HCT116 (cell line): ENCODE data around the gene FA2H. TPM values are rescaled to one million over a fixed set of nuclear protein-coding genes. Genes with fewer than 3 reads are reported as not detected.

Source experiments
- ATAC-seq: fragments of 200-7000 bp; cut with Tn5 transposase; 2 replicates; pipeline ENCODE4 v1.9.1; 2020; ENCODE audit warnings: mild to moderate bottlenecking, moderate library complexity
- BruUV-seq: library from RNA; stranded (reverse); fragments of 400-500 nt; replicated peaks from 2 replicates; lab custom pipeline; 2021; lab: Mats Ljungman, UMichigan
- CTCF ChIA-PET: fragments of 300-600 bp; sonication (Branson Sonifier 250); formaldehyde crosslinking; loops from one replicate; lab custom pipeline; 2021; ENCODE audit warnings: antibody characterized with exemption; lab: Charles Lee
- POLR2A ChIA-PET: fragments of 300-600, 350-600 bp; sonication (Branson Sonifier 250); formaldehyde crosslinking; loops from one replicate; lab custom pipeline; 2021; ENCODE audit warnings: antibody characterized with exemption; lab: Charles Lee
- RAD21 ChIA-PET, 2 experiments: fragments of 300-600 bp; sonication (Branson Sonifier 250); formaldehyde crosslinking; loops; one replicate each; lab custom pipeline; 2023; ENCODE audit warnings: low total read pairs in 2 of 2; ENCODE audit not compliant: uncharacterized antibody in 2 of 2, unreplicated experiment in 2 of 2, low non-redundant PET in 1 of 2; lab: Charles Lee
- DNase-seq: peaks from one replicate; pipeline ENCODE4 v3.0.0-alpha.2; 2010; ENCODE audit warnings: low read depth, low spot score
- H2AFZ ChIP-seq: fragments of 200-600 bp; shearing (Covaris generic), sonication (generic); 2 replicates; pipeline ENCODE4 v1.6.1; 2017; ENCODE audit warnings: low read depth, mixed run types, mixed read lengths, antibody characterized with exemption, low read length; ENCODE audit not compliant: poor library complexity, severe bottlenecking
- H3K27ac ChIP-seq: 2 replicates; pipeline ENCODE4 v1.5.1; 2012; ENCODE audit warnings: low read depth, low read length
- H3K27me3 ChIP-seq: fragments of 200-600 bp; sonication (generic); 2 replicates; pipeline ENCODE4 v1.6.1; 2016; ENCODE audit warnings: mixed run types, low read length, mixed read lengths; ENCODE audit not compliant: insufficient read depth
- H3K36me3 ChIP-seq, 2 experiments: fragments of 200-500 bp in 1 of 2; fragments of 200-600 bp in 1 of 2; sonication (Bioruptor generic) in 1 of 2; sonication (generic) in 1 of 2; 2 replicates each; pipeline versions ENCODE4 v1.5.1 to v1.6.1; 2014 to 2016; ENCODE audit warnings: low read length in 2 of 2, inconsistent platforms in 1 of 2, mixed read lengths in 1 of 2, mixed run types in 1 of 2; ENCODE audit not compliant: insufficient read depth in 2 of 2, control insufficient read depth in 1 of 2
- H3K4me1 ChIP-seq, 2 experiments: fragments of 200-600 bp in 1 of 2; sonication (generic) in 1 of 2; 2 replicates each; pipeline versions ENCODE4 v1.5.1 to v1.6.1; 2012 to 2017; ENCODE audit warnings: low read length in 2 of 2, inconsistent platforms in 1 of 2, mild to moderate bottlenecking in 1 of 2, mixed read lengths in 1 of 2, mixed run types in 1 of 2, moderate library complexity in 1 of 2; ENCODE audit not compliant: insufficient read depth in 2 of 2, control insufficient read depth in 1 of 2
- H3K4me2 ChIP-seq: fragments of 200-600 bp; sonication (generic); 2 replicates; pipeline ENCODE4 v1.6.1; 2017; ENCODE audit warnings: mixed run types, low read length, mixed read lengths
- H3K4me3 ChIP-seq, 2 experiments: fragments of 200-600 bp in 1 of 2; sonication (generic) in 1 of 2; replicated peaks in 1 of 2; 2 replicates each; pipeline ENCODE4 v1.5.1; 2011 to 2016; ENCODE audit warnings: low read length in 2 of 2, control low read depth in 1 of 2, low read depth in 1 of 2, mild to moderate bottlenecking in 1 of 2, mixed read lengths in 1 of 2, mixed run types in 1 of 2
- H3K79me2 ChIP-seq: fragments of 200-600 bp; sonication (generic); 2 replicates; pipeline ENCODE4 v1.6.1; 2017; ENCODE audit warnings: mild to moderate bottlenecking, mixed run types, low read length, moderate library complexity, mixed read lengths; ENCODE audit not compliant: insufficient read depth
- H3K9ac ChIP-seq: fragments of 200-600 bp; sonication (generic); 2 replicates; pipeline ENCODE4 v1.6.1; 2016; ENCODE audit warnings: low read length, mixed read lengths
- H3K9me2 ChIP-seq: fragments of 200-600 bp; sonication (generic), shearing (Covaris generic); 2 replicates; pipeline ENCODE4 v1.6.1; 2017; ENCODE audit warnings: mixed run types, mild to moderate bottlenecking, moderate library complexity; ENCODE audit not compliant: insufficient read depth
- H3K9me3 ChIP-seq, 2 experiments: fragments of 200-500 bp in 1 of 2; fragments of 200-600 bp in 1 of 2; sonication (Bioruptor generic) in 1 of 2; sonication (generic) in 1 of 2; 2 replicates each; pipeline ENCODE4 v1.6.1; 2014 to 2017; ENCODE audit warnings: low read length in 2 of 2, mixed read lengths in 2 of 2, inconsistent platforms in 1 of 2, low read depth in 1 of 2, mild to moderate bottlenecking in 1 of 2, mixed run types in 1 of 2, moderate library complexity in 1 of 2; ENCODE audit not compliant: control insufficient read depth in 1 of 2, insufficient read depth in 1 of 2
- H4K20me1 ChIP-seq: fragments of 200-600 bp; sonication (generic), shearing (Covaris generic); 2 replicates; pipeline ENCODE4 v1.6.1; 2017; ENCODE audit warnings: mixed run types, mild to moderate bottlenecking, moderate library complexity; ENCODE audit not compliant: insufficient read depth
- CBX3 ChIP-seq: IDR thresholded peaks from 2 replicates; pipeline ENCODE4 v1.6.1; 2012; ENCODE audit warnings: low read depth
- CTCF ChIP-seq, 3 experiments: fragments of 200-600 bp in 1 of 3; sonication (generic) in 1 of 3; IDR thresholded peaks in 2 of 3; conservative IDR thresholded peaks in 1 of 3; 2 replicates each; pipeline ENCODE4 v1.5.1; 2012 to 2017; ENCODE audit warnings: low read depth in 2 of 3, low read length in 2 of 3, antibody characterized with exemption in 1 of 3, borderline replicate concordance in 1 of 3, control low read depth in 1 of 3, mild to moderate bottlenecking in 1 of 3, mixed read lengths in 1 of 3, mixed run types in 1 of 3, moderate library complexity in 1 of 3; ENCODE audit not compliant: insufficient read depth in 1 of 3
- ELF1 ChIP-seq: IDR thresholded peaks from 2 replicates; pipeline ENCODE4 v1.6.1; 2012; ENCODE audit warnings: low read depth, borderline replicate concordance
- EZH2 ChIP-seq: fragments of 200-600 bp; sonication (generic); IDR thresholded peaks from 2 replicates; pipeline ENCODE4 v1.6.1; 2017; ENCODE audit warnings: antibody characterized with exemption, mixed run types
- FOSL1 ChIP-seq: IDR thresholded peaks from 2 replicates; pipeline ENCODE4 v1.6.1; 2012; ENCODE audit warnings: low read depth
- JUND ChIP-seq: IDR thresholded peaks from 2 replicates; pipeline ENCODE4 v1.6.1; 2012
- MAX ChIP-seq: IDR thresholded peaks from 2 replicates; pipeline ENCODE4 v1.6.1; 2012
- POLR2A ChIP-seq: IDR thresholded peaks from 2 replicates; pipeline ENCODE4 v1.7.0; 2011; ENCODE audit warnings: borderline replicate concordance; ENCODE audit not compliant: insufficient read depth, insufficient read length; ENCODE audit errors: extremely low read depth
- POLR2AphosphoS5 ChIP-seq: IDR thresholded peaks from 2 replicates; pipeline ENCODE4 v1.6.1; 2011; ENCODE audit warnings: mild to moderate bottlenecking, low read depth, low read length, moderate library complexity
- RAD21 ChIP-seq: IDR thresholded peaks from 2 replicates; pipeline ENCODE4 v1.6.1; 2012; ENCODE audit warnings: low read depth, mild to moderate bottlenecking
- REST ChIP-seq: IDR thresholded peaks from 2 replicates; pipeline ENCODE4 v1.6.1; 2012; ENCODE audit warnings: low read depth
- SIN3A ChIP-seq: IDR thresholded peaks from 2 replicates; pipeline ENCODE4 v1.6.1; 2012; ENCODE audit warnings: low read depth
- SP1 ChIP-seq: IDR thresholded peaks from 2 replicates; pipeline ENCODE4 v1.6.1; 2012; ENCODE audit warnings: low read depth
- TCF7L2 ChIP-seq: IDR thresholded peaks from 2 replicates; pipeline ENCODE4 v1.7.0; 2011; ENCODE audit warnings: borderline replicate concordance, inconsistent platforms; ENCODE audit not compliant: insufficient read depth, insufficient read length; ENCODE audit errors: extremely low read depth
- YY1 ChIP-seq: IDR thresholded peaks from 2 replicates; pipeline ENCODE4 v1.6.1; 2011; ENCODE audit warnings: low read length, low read depth, moderate library complexity, mild to moderate bottlenecking; ENCODE audit not compliant: insufficient replicate concordance; ENCODE audit errors: extremely low read depth
- ZFX ChIP-seq: fragments of 450-650 bp; IDR thresholded peaks from 2 replicates; pipeline ENCODE4 v1.6.1; 2017
- ZNF274 ChIP-seq: fragments of 200-500 bp; sonication (Bioruptor generic); IDR thresholded peaks from 2 replicates; pipeline ENCODE4 v1.6.1; 2014; ENCODE audit warnings: mild to moderate bottlenecking, low read depth, low read length, inconsistent platforms
- intact Hi-C: fragments of 100-400 bp; cut with micrococcal nuclease; formaldehyde crosslinking; loops from 2 replicates; pipeline ENCODE4 v1.10.0; 2022
- total RNA-seq: library from RNA; stranded (reverse); gene quantifications from one replicate; pipeline ENCODE4 v1.2.1, GENCODE V29; 2021; ENCODE audit not compliant: unreplicated experiment

Gene FA2H
- total RNA-seq, 1 experiment from 2014 or later, result 11.1 TPM

GRCh38 chr16:74793571-74793970 is 19.0 kb upstream of the FA2H start:
- ChIA-PET CTCF (no interaction called here), POLR2A (no interaction called here), RAD21 (no interaction called here)
- intact Hi-C loops, result no loop called here
- Histone ChIP-seq H3K27me3 (no peaks in the 10 kb centered on the region), H3K27ac (no peak overlapping the region), H3K9me3 (no peaks in the 10 kb centered on the region; a peak in 1 of 4 replicates), H3K79me2 (no peaks in the 10 kb centered on the region), H3K9me2 (no peaks in the 10 kb centered on the region), H3K36me3 (no peaks in the 10 kb centered on the region), H2AFZ (no peak overlapping the region), H4K20me1 (no peaks in the 10 kb centered on the region), H3K4me1 (no peaks in the 10 kb centered on the region), H3K4me3 (no peak overlapping the region), H3K9ac (no peak overlapping the region), H3K4me2 (no peak overlapping the region)
- no peak for TF ChIP-seq RAD21
- no peak for TF ChIP-seq POLR2AphosphoS5
- no peak for TF ChIP-seq REST
- no peak for TF ChIP-seq POLR2A
- TF ChIP-seq ZNF274, result no peak
- TF ChIP-seq JUND, result no peak
- no peak for TF ChIP-seq ZFX
- no peak for TF ChIP-seq CTCF (IDR thresholded peaks at IDR 0.05 in 2 of 3, conservative IDR thresholded peaks at IDR 0.05 in 1 of 3; ENCODE audit: borderline replicate concordance in 1 of 3, insufficient read depth in 1 of 3, low read depth in 2 of 3, low read length in 2 of 3)
- no peak for TF ChIP-seq FOSL1
- TF ChIP-seq YY1, result no peak
- TF ChIP-seq ELF1, result no peak
- TF ChIP-seq TCF7L2, result no peak
- no peak for TF ChIP-seq MAX
- TF ChIP-seq CBX3, result no peak
- TF ChIP-seq EZH2, result no peak
- TF ChIP-seq SP1, result no peak
- no peak for TF ChIP-seq SIN3A
- ATAC-seq (no peak), DNase-seq (no peak)
- no TSS peak for BruUV-seq
